Measurements from ENCODE around the gene ARL14. TPM values are rescaled to one million over a fixed set of nuclear protein-coding genes. Genes with fewer than 3 reads are reported as not detected.

ARL14 gene
- total RNA-seq: 0.14 TPM in 1 of 2 replicates, not detected in the other

GRCh38 chr3:160676547-160677303 is at the start of gene ARL14:
TSS of gene ARL14 (plus strand) at chr3:160677160. CDS start at chr3:160677347, 187 bp downstream.

Small RNA genes lying within 50 kb of the gene (small RNA-seq; reads per million reads assigned to genes)
- not detected for gene RF00139 (ENCODE audit: low replicate concordance)

Other genes starting within 250 kb of the ARL14 start
- gene TRIM59, start 227.4 kb upstream of the ARL14 start, total RNA-seq: 4.8 and 44.0 TPM in 2 replicates
- gene KPNA4, start 111.6 kb upstream of the ARL14 start, total RNA-seq: 37.0 and 66.0 TPM in 2 replicates
- 0.66 and 2.7 TPM in 2 replicates for gene PPM1L, start 79.1 kb downstream of the ARL14 start, total RNA-seq